ENCODE results near the gene MAD2L1BP.
"Not testable (repeated sequence)": the region's sequence is repeated elsewhere in the genome, so short reads cannot be mapped to it uniquely, and the experiment has no call there.

The MAD2L1BP gene

DNA sequence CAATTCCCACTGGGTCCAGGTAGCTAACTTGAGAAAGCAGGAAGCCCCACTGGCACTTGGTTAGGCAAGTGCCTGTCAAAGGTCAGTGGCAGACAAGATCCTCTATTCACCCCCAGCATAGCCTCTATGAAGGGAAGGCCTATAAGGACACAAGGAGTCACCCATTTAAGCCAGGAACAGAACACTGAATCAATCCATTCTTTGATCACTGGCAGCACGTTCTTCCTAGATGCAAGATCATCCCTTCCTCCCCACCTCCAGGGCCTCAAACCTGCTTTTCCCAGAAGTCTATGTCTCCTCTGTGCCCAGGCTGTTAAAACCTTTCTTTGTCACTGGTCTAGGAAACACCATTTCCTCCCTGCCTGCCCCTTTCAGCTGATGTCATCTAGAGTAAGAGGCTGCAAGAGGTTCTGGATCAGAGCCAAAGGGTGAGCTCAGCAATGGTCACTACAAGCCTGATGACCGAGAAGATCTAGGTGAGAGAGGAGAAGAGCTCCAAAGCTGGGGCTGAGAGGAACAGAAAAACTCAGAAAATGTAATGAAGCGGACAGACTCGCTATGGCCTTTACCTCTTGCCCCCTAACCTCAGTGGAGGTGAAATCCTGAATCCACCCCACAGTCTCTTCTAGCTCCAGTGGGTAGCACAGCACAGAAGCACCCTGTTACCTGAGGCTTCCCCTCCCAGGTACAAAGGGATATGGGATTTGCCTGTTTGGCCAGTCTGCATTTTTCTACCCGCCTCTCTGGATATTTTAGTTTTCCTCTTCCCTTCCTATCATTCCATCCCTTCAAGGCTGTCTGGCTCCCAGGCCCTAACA, 8.4 kb upstream of the MAD2L1BP start:
- DNase-seq (ENCODE audit: low read depth, low spot score) = no peak

DNA sequence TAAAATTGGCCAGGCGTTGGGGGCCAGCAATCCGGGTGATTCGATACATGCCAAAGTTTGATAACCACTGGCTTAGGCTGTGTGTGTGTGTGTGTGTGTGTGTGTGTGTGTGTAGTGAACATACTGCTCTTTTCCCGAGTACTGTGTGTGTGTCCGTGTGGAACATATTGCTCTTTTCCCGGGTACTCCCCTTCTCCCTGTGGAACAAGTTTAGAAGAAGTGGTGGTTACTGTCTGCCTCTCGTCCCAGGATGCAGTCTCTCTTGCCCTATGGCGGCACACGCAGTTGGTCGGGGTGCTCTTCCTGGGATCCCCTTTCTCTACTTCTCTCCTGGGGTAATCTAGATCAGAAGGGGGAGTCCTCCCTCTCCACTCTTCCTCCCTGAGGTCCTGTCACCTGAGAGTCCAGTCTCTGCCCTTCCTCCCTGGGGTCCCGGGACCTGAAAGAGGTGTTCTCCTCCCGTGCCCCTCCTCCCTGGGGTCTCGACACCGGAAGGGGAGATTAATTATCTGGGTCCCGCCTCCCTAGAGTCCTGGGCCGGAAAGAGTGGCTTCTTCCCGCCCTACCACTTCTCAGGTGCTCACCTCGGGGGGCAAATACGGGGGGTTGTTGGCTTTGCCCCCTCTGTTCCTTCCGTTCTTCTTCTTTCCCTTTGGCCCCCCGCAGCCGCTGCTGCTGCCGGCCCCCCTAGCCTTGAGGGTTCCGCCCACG, 7.1 kb upstream of the MAD2L1BP start:
- no peak for DNase-seq (ENCODE audit: low read depth, low spot score)

DNA sequence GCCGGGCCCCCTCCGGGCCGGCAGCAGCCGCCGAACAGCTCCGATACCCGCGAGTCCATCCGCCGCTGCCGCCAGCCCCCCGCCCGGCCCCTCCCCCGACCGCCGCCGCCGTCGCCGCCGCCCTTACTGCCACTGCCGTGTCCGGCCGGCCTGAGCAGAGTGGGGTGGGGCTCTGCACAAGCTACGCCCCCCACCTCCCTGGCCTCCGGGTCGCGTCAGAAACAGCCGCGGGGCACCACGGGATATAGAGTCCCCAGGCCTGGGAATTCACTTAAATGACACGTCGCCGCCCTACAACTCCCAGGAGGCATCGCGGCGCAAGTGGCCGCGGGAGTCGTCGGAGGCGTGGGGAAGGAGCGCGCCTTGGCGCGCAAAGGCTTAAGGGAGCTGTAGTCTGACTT, 6.5 kb upstream of the MAD2L1BP start, which contains the start of gene GTPBP2:
Gene GTPBP2 (minus strand): TSS at position 161 of the 401 bp plus-strand sequence. CDS start 102 bp downstream, at position 59.
- DNase-seq (ENCODE audit: low read depth, low spot score) = peak; percentile 90

DNA sequence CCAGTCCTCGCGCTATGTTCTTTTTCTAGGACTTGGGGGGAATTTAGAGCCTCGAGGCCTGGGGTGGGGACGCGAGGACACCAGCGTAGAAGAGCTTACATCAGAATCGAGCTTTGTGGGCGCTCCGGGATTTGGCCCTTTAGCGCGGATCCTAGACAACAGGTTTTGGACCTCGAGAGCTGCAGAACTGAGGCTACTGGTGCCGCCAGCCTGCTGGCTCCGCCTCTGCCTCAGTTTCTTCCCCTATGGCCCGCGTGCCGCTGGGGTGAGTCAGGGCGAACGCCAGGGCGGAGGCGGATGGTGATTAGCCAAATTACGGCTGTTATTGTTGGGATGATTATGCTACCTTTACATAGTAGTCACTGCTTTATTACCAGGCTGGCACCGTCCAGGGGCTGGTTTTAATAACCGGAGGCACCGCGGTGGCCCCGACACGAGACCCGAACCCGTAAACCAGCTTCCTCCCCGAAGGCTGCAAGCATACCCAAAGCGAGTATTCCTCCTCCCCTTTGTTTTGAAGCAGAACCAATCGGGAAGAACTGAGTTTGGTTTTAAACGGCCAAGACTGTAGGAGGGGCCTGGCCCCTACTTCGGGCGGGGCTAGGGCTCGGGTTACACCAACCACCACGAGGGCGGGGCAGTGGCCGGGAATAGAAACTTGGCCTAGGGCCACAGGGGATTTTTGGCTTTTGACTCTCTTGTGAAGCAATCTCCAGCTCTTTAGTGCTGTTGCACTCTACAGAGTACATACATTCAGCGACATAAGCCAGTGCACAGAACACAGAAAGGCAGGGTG, 5.9 kb upstream of the MAD2L1BP start:
- DNase-seq (ENCODE audit: low read depth, low spot score) = peak; percentile 92

DNA sequence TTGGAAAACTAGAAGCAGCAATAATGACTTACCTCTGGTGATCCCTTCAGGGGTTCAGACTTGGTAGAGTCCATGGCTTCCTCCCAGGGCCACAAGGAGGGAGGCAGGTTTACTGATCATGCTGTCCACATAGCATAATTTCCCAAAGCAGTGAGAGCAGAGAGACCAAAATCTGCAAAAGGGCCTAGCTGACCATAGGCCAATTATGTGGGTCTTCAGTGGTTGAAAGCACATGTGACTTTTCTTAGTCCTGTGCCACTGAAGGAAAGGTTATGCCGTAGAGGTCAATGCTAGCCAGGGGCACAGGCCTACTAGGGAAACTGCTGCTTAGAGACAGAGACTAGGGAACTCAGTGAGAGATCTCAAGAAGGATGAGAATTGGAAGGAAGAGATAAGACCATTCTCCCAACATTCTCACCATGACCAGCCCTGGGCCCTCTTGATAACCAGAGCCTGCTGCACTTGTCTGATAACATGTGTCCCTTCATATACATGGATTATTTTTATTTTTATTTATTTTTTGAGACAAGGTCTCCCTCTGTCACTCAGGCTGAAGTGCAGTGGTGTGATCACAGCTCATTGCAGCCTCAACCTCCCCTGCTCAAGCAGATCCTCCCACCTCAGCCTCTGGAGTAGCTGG, 4.5 kb upstream of the MAD2L1BP start:
- no peak for DNase-seq (ENCODE audit: low read depth, low spot score)

DNA sequence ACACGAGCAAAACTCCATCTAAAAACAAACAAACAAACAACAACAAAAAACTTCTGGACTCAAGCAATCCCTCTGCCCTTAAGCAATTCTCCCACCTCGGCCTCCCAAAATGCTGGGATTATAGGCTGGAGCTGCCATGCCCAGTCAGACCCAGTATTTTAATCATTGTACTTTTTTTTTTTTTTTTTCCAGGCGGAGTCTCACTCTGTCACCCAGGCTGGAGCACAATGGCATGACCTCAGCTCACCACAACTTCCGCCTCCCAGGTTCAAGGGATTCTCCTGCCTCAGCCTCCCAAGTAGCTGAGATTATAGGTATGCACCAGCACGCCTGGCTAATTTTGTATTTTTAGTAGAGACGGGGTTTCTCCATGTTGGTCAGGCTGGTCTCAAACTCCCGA, 2.6 kb upstream of the MAD2L1BP start:
- DNase-seq (ENCODE audit: low read depth, low spot score) = not testable (repeated sequence)

DNA sequence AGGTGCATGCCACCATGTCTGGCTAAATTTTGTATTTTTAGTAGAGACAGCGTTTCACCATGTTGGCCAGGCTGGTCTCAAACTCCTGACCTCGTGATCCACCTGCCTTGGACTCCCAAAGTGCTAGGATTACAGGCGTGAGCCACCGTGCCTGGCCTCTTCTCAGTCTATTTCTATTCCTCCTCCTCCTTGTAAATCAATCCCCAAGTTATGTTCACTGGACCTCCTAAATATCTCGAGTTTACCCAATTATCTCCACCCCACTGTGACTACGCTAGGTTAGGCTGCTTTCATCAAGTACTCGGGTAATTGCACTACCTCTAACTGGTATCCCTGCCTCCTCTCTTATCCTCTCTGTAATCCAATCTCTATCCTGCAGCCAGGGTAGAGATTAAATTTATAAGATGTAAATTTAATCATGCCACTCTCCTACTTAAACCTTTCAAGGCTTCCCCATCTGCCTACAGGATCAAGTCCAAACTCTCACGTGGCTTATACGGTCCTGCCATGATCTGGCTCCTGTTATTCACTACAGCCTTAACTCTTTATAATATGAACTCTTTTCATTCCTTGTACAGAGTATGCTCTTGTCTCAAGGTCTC, 837 bp upstream of the MAD2L1BP start:
- DNase-seq (ENCODE audit: low read depth, low spot score) = no peak

DNA sequence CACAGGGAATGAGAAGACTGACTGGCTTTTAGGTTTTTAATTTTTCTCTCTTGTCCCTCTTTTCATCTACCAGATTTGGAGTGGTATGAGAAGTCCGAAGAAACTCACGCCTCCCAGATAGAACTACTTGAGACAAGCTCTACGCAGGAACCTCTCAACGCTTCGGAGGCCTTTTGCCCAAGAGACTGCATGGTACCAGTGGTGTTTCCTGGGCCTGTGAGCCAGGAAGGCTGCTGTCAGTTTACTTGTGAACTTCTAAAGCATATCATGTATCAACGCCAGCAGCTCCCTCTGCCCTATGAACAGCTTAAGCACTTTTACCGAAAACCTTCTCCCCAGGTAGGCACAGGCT, 644 bp downstream of the MAD2L1BP start:
- no peak for DNase-seq (ENCODE audit: low read depth, low spot score)

DNA sequence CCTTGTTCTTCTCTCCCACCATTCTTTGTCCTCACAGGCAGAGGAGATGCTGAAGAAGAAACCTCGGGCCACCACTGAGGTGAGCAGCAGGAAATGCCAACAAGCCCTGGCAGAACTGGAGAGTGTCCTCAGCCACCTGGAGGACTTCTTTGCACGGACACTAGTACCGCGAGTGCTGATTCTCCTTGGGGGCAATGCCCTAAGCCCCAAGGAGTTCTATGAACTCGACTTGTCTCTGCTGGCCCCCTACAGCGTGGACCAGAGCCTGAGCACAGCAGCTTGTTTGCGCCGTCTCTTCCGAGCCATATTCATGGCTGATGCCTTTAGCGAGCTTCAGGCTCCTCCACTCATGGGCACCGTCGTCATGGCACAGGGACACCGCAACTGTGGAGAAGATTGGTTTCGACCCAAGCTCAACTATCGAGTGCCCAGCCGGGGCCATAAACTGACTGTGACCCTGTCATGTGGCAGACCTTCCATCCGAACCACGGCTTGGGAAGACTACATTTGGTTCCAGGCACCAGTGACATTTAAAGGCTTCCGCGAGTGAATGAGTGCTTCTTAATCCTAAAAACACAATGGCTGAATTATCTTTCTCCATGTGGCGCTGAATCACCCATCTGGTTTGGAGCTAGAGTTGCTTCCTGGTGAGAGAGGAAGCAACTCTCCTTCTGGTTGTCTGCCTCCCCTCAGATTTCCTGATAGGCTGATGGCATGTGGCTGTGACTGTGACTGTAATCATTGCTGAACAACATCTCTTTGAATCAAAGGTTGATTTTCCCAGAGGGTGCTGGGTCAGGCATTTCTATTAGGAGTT, 4.6 kb downstream of the MAD2L1BP start:
- DNase-seq (ENCODE audit: low read depth, low spot score) = no peak

DNA sequence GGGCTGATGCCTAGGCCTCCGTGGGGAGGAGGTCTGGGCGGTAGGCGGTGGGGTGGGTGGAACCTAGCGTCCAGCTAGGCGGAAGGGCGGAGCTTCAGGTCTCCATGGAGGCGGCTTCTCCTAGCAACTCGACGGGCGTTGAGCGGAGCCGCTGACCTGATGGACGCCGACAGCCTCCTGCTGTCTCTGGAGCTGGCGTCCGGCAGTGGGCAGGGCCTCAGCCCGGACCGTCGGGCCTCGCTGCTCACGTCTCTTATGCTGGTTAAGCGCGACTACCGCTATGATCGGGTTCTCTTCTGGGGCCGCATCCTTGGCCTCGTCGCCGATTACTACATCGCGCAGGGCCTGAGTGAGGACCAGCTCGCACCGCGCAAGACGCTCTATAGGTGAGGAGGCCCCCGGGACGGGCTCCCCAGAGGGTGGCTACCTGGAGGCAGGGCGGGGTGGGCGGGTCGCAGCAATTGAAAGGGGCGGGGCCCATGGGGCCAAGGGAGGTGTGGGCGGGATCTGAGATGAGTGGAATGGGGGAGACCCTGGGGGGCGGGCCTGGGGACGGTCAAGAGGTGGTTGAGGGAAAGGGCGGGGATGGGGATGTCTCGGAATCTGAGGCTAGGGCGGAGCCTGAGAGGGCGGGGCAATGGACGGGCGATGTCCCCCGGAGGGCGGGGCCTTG, 9.4 kb downstream of the MAD2L1BP start, which contains the start of gene RSPH9:
Gene RSPH9 (plus strand): TSS at position 97 of the 673 bp plus-strand sequence. CDS start 63 bp downstream, at position 160.
- DNase-seq (ENCODE audit: low read depth, low spot score) = no peak

DNA sequence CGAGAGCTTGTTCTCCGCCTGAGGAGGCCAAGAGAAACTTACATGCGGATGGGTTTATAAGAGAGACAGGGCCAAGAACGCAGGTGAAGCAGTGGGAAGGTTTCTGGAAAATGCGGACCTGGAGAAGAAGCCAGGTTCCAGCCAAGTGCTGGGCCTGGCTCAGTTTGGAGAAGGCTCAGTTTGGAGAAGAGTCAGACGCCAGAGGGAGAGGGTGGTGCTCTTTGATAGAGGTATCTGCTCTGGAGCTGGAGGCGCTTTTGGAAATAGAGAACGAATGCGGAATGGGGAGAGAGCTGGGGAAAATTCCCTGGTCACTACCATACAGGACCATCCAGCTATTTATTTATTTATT, 9.9 kb downstream of the MAD2L1BP start:
- no peak for DNase-seq (ENCODE audit: low read depth, low spot score)

DNA sequence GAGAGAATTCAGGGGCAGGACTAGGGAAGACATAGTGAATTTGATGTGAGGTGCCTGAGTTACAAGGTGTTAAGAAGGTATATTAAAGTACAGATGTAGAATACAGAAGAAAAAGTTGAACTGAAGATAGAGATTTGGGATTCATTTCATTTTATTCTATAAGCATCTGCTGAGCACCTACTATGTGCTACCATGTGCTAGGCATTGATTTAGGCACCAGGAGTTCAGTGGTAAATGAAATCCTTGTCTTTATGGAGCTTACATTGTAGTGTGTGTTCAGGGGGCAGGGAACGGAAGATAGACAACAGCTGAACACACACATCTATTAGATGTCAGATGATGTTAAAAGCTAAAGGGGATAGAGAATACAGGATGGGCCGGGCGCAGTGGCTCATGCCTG, 12.0 kb downstream of the MAD2L1BP start:
- no peak for DNase-seq (ENCODE audit: low read depth, low spot score)

DNA sequence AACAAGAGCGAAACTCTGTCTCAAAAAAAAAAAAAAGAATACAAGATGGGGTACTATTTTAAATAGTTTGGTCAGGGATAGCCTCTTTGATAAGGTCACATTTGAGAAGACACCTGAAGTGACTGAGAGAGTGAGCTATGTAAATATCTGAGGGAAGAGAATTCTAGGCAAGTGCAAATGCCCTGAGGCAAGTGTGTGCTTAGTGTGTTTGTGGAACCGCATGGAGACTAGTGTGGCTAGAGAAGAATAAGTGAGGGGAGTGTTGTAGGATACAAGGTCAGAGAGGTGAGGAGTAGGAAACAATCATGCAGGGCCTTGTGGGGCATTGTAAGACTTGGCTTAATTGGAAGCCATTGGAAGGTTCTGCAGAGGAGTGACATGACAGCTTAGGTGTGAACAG, 12.6 kb downstream of the MAD2L1BP start:
- DNase-seq (ENCODE audit: low read depth, low spot score) = no peak

DNA sequence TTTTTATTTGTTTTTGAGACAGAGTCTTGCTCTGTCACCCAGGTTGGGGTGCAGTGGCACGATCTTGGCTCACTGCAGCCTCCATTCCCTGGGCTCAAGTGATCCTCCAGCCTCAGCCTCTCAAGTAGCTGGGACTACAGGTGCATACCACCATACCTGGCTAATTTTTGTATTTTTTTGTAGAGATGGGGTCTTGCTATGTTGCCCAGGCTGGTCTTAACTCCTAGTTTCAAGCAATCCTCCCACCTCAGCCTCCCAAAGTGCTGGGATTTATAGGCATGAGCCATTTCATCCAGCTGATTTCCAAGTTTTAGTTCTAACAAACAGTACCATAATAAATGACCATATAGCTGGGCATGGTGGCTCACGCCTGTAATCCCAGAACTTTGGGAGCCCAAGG, 17.2 kb downstream of the MAD2L1BP start:
- DNase-seq (ENCODE audit: low read depth, low spot score) = not testable (repeated sequence)

DNA sequence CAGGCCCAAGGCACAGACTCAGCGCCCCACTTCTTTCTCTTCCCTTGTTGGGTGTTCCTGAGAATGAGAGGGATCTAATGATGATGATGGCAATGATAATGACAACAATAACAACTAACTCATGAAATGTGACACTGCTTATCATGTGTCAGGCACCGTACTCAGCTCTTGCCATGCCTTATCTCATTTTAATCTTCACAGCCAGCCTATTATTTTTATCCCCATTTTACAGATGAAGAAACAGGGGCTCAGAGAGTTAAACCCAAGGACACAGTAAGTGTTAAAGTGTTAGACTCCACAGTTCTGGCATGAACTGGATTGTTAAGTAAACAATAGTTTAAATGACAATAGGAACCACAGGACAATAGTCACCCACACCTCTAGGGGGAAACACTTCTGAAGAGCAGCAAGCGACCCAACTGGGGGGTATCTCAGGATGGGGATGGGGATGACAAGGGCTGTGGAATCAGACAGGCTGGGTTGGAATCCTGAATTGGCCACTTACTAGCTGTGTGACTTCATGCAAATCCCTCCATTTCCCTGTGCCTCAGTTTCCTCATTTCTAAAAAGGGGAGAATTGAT, 21.7 kb downstream of the MAD2L1BP start:
- no peak for DNase-seq (ENCODE audit: low read depth, low spot score)

DNA sequence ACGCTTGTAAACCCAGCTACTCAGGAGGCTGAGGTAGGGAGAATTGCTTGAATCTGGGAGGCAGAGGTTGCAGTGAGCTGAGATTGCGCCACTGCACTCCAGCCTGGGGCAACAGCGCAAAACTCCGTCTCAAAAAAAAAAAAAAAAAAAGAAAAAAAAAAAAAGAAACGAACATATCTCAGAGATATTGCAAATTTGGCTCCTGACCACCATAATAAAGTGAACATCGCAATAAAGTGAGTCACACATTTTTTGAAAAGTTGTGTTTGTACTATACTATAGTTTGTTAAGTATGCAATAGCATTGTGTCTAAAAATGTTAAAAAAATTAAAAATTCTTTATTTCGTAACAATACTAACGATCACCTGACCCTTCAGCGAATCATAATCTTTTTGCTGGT, 22.5 kb downstream of the MAD2L1BP start:
- DNase-seq (ENCODE audit: low read depth, low spot score) = no peak

DNA sequence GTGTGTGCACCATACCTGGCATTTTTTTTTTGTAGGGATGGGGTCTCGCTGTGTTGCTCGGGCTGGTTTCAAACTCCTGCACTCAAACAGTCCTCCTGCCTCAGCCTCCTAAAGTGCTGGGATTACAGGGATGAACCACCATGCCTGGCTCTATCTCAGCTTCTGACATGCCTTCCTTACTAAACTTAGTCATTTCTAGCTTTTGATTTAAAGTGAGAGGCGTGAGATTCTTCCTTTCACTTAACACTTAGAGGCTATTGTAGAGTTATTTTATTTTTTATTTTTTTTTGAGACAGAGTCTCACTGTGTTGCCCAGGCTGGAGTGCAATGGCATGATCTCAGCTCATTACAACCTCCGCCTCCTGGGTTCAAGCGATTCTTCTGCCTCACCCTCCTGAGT, 27.3 kb downstream of the MAD2L1BP start:
- DNase-seq (ENCODE audit: low read depth, low spot score) = not testable (repeated sequence)

DNA sequence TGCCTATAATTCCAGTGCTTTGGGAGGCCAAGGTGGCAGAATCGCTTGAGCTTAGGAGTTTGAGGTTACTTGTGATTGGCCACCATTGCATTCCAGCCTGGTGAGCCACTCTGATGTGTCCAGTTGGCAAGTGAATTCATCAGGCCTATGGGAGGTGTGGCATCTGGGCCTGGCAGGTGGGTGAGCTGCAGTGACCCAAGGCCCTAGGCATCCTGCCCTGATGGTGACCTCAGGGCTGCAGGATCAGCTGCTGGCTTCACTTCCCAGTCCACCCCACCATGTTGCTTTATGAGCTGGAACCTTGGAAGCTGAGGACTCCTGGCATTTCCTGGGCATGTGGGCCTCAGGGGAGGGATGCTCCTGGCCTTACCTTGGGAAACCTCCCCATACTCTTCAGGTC, 29.7 kb downstream of the MAD2L1BP start:
- DNase-seq (ENCODE audit: low read depth, low spot score) = no peak

DNA sequence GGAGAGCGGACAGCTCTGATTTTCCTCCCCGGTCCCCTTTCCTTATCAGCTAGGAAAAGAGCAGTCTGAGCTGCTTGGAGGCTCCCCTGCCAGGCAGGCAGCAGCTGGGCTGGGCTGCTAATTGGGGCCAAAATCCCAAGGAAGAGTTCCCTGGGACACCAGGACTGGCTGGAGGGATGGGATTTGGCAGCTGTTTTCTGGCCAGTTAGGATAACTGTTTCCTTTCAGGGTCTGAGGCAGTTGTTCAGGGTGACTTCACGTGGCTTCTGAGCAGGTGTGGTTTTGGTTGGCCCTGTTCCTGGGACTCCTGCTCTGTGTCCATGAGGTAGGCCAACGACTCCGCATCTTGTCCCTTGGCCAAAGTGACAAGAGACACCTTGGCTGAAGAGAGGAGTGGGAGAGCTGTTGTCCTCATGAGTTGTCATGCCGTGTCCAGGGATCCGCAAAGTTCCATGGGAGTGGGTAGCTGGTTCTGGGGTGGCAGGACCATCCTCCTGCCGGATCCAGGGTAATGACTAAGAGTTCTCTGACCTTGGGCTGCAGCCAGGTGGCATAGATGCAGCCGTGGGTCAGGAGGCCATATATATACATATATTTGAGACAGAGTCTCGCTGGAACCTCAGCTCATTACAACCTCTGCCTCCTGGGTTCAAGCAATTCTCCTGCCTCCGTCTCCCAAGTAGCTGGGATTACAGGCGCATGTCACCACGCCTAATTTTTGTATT, 30.7 kb downstream of the MAD2L1BP start:
- DNase-seq (ENCODE audit: low read depth, low spot score) = no peak

All from iPS DF 19.7 (cell line).